ENCODE measurements around the gene TSPY10. TPM values are rescaled to one million over a fixed set of nuclear protein-coding genes. Genes with fewer than 3 reads are reported as not detected.
"Not testable (repeated sequence)": the region's sequence is repeated elsewhere in the genome, so short reads cannot be mapped to it uniquely, and the experiment has no call there.

The TSPY10 gene
- not detected for total RNA-seq
- total RNA-seq = 0 reads per million in 2 donors

DNA sequence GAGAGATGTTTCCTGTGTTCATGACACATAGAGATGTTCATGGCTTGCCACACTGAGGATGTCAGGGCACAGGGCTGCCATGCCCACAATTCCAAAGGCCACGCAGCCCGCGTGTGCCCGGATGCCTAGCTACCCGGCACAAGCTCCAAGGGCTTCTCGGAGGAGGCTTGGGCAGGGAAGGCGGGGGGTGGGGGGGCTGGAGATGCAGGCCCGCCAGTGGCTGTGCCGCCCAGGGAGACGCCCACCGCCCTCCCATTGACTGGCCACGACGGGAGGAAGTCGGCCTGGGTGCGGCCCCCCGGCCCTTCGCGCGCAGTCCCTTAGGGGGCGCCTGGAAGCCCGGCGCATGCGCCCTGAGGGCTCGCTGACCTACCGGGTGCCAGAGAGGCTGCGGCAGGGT lies at the start of gene TSPY10:
Gene TSPY10, plus strand, starts transcription at position 301 of the 400 bp plus-strand sequence. Its CDS starts 46 bp downstream, at position 347.
- H3K36me3 Mint-ChIP-seq (ENCODE audit: low read depth); DNase-seq; ATAC-seq; H3K4me3 Mint-ChIP-seq; H3K27ac Mint-ChIP-seq; H3K4me1 Mint-ChIP-seq; H3K9me3 ChIP-seq (ENCODE audit: control insufficient read depth, low read length, poor library complexity, severe bottlenecking); H3K27me3 Mint-ChIP-seq: not testable (repeated sequence)

GRCh38 chrY:9486967-9487366 lies 40.7 kb upstream of the TSPY10 start, which contains the start of gene TSPY9:
TSPY9 (plus strand) TSS chrY:9487267; CDS start chrY:9487313, 46 bp downstream.
- H3K36me3 Mint-ChIP-seq (ENCODE audit: low read depth); ATAC-seq; DNase-seq; H3K27me3 Mint-ChIP-seq; H3K4me1 Mint-ChIP-seq; H3K4me3 Mint-ChIP-seq; H3K9me3 ChIP-seq (ENCODE audit: control insufficient read depth, low read length, poor library complexity, severe bottlenecking); H3K27ac Mint-ChIP-seq: not testable (repeated sequence)

DNA sequence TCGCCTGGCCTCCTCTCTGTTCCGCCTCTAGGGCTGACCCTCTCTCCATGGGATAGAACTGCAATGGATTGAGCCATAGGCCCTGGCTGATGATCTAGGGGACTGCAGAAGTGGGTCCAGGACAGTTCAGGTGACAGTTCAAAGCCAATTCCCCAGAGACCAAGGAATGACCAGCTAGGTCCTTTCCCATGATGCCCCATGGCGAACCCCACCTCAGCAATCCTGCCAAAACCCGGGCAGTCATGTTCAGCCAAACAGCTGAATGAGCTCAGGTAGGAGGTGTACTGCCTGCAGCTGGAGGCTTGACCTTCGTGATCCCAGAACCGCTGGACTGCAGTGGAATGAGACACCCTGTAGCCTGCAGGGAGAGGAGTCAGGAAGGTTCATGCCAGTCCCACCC lies 23.3 kb upstream of the TSPY10 start:
- not testable (repeated sequence) for H3K4me3 Mint-ChIP-seq; H3K4me1 Mint-ChIP-seq; H3K27ac Mint-ChIP-seq; H3K36me3 Mint-ChIP-seq (ENCODE audit: low read depth); ATAC-seq; H3K27me3 Mint-ChIP-seq; DNase-seq; H3K9me3 ChIP-seq (ENCODE audit: control insufficient read depth, low read length, poor library complexity, severe bottlenecking)

DNA sequence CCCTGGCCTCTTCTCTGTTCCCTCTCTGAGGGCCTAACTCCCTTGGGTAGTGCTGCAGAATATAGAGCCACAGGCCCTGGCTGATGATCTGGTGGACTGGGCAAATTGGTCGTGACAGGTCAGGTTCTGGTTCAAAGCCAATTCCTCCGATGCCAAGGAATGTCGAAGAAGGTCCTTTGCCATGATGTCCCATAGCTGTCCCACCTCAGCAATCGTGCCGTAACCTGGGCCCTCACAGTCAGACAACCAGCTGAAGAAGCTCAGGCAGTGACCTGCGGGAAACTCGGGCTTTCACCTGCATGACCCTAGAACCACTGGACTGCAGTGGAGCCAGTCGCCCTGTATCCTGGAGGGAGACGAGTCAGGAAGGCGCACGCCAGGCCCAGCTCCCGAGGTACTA lies 11.4 kb upstream of the TSPY10 start:
- H3K36me3 Mint-ChIP-seq (ENCODE audit: low read depth); H3K9me3 ChIP-seq (ENCODE audit: control insufficient read depth, low read length, poor library complexity, severe bottlenecking); H3K4me1 Mint-ChIP-seq; H3K4me3 Mint-ChIP-seq; H3K27me3 Mint-ChIP-seq; H3K27ac Mint-ChIP-seq; ATAC-seq: not testable (repeated sequence)
- peak in 1 of 3 donors; percentile 7 for DNase-seq

Other genes starting within 250 kb of the TSPY10 start
- not detected for gene TSPY4, start 190.4 kb upstream of the TSPY10 start, total RNA-seq
- gene TSPY8, start 170.1 kb upstream of the TSPY10 start, total RNA-seq = not detected
- not detected for gene TSPY3, start 129.5 kb upstream of the TSPY10 start, total RNA-seq
- not detected for gene TSPY1, start 60.9 kb upstream of the TSPY10 start, total RNA-seq
- gene TSPY9, start 40.6 kb upstream of the TSPY10 start, total RNA-seq = not detected

Measured in T-helper 17 cell (primary cell).